Cardiac muscle cell (in vitro differentiated cells and primary cell): ENCODE results near the gene P4HA2. TPM values are rescaled to one million over a fixed set of nuclear protein-coding genes. Genes with fewer than 3 reads are reported as not detected.

Source experiments
- DNase-seq, 2 donors: peaks; one replicate each; pipeline versions ENCODE4 v3.0.0 to v3.0.0-alpha.2; 2010 to 2017; ENCODE audit warnings: low read depth in 1 of 2, low spot score in 1 of 2
- H3K27ac ChIP-seq: fragments of 200-600 bp; sonication (generic); 2 replicates; pipeline ENCODE4 v1.5.1; 2016
- H3K27me3 ChIP-seq: fragments of 200-600 bp; sonication (generic); 2 replicates; pipeline ENCODE4 v1.6.0; 2016; ENCODE audit warnings: control low read depth
- H3K36me3 ChIP-seq: fragments of 200-600 bp; sonication (generic); 2 replicates; pipeline ENCODE4 v1.5.1; 2016; ENCODE audit warnings: control low read depth
- H3K4me1 ChIP-seq: fragments of 200-600 bp; sonication (generic); 2 replicates; pipeline ENCODE4 v1.8.1; 2017; ENCODE audit warnings: low read depth, mild to moderate bottlenecking, mixed run types
- H3K4me3 ChIP-seq: fragments of 200-600 bp; sonication (generic); 2 replicates; pipeline ENCODE4 v1.5.1; 2016; ENCODE audit warnings: mild to moderate bottlenecking
- H3K9me3 ChIP-seq: fragments of 200-600 bp; sonication (generic); 2 replicates; pipeline ENCODE4 v1.5.1; 2017; ENCODE audit warnings: low read depth, mild to moderate bottlenecking, control low read depth
- CTCF ChIP-seq: IDR thresholded peaks from 2 replicates; pipeline ENCODE4 v1.5.1; 2012; ENCODE audit warnings: low read depth, mild to moderate bottlenecking, low read length
- polyA plus RNA-seq: library from polyadenylated mRNA; unstranded; fragments of >200 nt; fragmentation: Nextera tagmentation; extraction: Ambion mirVana; gene quantifications from 2 replicates; pipeline ENCODE4 v1.2.1, GENCODE V29; 2016
- total RNA-seq: library from RNA; depleted of rRNA; stranded (reverse); fragments of >200 nt; gene quantifications from 2 replicates; pipeline ENCODE4 v1.2.3, GENCODE V29; 2016

The P4HA2 gene
- total and polyA plus RNA-seq, 2 experiments from 2014 or later, result 41.0 to 65.5 TPM

- Histone ChIP-seq H3K27ac (no peak overlapping the region), H3K27me3 (no peaks in the 10 kb centered on the region), H3K9me3 (no peaks in the 10 kb centered on the region), H3K36me3 (no peaks in the 10 kb centered on the region), H3K4me1 (peaks cover 12% of the 10 kb centered on the region), H3K4me3 (no peak overlapping the region)
- no peak for DNase-seq
- no peak for TF ChIP-seq CTCF
These were observed 34.5 kb upstream of the P4HA2 start for GRCh38 chr5:132261881-132262845.

GRCh38 chr5:132260714-132261551 lies 33.3 kb upstream of the P4HA2 start:
- H3K4me1 ChIP-seq, result peaks cover 12% of the 10 kb centered on the region
- no peaks in the 10 kb centered on the region for H3K36me3 ChIP-seq
- no peak for TF ChIP-seq CTCF
- H3K4me3 ChIP-seq, result no peak overlapping the region
- no peak overlapping the region for H3K27ac ChIP-seq
- H3K9me3 ChIP-seq, result no peaks in the 10 kb centered on the region
- DNase-seq, result peak in 1 of 2 donors; percentile 90
- no peaks in the 10 kb centered on the region for H3K27me3 ChIP-seq

- Histone ChIP-seq H3K4me1 (peaks cover 12% of the 10 kb centered on the region), H3K9me3 (no peaks in the 10 kb centered on the region), H3K4me3 (no peak overlapping the region), H3K27ac (no peak overlapping the region), H3K27me3 (no peaks in the 10 kb centered on the region), H3K36me3 (no peaks in the 10 kb centered on the region)
- DNase-seq, result no peak
- TF ChIP-seq CTCF, result no peak
These were observed 32.4 kb upstream of the P4HA2 start for GRCh38 chr5:132260051-132260450.

GRCh38 chr5:132259069-132259851 lies 31.6 kb upstream of the P4HA2 start:
- H3K36me3 ChIP-seq, result no peaks in the 10 kb centered on the region
- peak; percentile 59 to 94 for DNase-seq
- no peak overlapping the region for H3K4me3 ChIP-seq
- peaks cover 12% of the 10 kb centered on the region for H3K4me1 ChIP-seq
- TF ChIP-seq CTCF, result no peak
- no peaks in the 10 kb centered on the region for H3K27me3 ChIP-seq
- no peaks in the 10 kb centered on the region for H3K9me3 ChIP-seq
- no peak overlapping the region for H3K27ac ChIP-seq
